GM12872 (cell line): ENCODE results near the gene MYH1.

Experiments used
- TF ChIP-seq, protein P1 (sequence below): IDR thresholded peaks from 3 replicates; pipeline ENCODE4 v1.5.1; 2011; ENCODE audit warnings: low read depth, mild to moderate bottlenecking, low read length, moderate library complexity; ENCODE audit not compliant: insufficient read depth

The MYH1 gene

DNA sequence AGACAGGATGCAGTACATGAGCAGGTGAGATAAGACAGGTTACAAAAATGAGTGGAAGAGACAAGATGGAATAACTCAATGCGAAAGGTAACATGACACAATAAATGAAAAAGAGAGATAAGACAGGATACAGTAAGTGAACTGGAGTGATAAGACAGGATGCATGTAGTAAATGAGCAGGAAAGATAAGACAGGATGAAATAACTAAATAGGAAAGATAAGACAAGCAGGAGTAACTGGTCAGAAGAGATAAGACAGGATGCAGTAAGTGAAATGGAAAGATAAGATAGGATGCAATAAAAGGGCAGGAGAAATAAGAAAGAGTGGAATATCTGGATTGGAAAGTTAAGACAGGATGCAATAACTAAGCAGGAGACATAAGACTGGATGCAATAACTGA is 40.6 kb downstream of the MYH1 start:
- TF ChIP-seq, protein P1, sequence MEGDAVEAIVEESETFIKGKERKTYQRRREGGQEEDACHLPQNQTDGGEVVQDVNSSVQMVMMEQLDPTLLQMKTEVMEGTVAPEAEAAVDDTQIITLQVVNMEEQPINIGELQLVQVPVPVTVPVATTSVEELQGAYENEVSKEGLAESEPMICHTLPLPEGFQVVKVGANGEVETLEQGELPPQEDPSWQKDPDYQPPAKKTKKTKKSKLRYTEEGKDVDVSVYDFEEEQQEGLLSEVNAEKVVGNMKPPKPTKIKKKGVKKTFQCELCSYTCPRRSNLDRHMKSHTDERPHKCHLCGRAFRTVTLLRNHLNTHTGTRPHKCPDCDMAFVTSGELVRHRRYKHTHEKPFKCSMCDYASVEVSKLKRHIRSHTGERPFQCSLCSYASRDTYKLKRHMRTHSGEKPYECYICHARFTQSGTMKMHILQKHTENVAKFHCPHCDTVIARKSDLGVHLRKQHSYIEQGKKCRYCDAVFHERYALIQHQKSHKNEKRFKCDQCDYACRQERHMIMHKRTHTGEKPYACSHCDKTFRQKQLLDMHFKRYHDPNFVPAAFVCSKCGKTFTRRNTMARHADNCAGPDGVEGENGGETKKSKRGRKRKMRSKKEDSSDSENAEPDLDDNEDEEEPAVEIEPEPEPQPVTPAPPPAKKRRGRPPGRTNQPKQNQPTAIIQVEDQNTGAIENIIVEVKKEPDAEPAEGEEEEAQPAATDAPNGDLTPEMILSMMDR = no peak

DNA sequence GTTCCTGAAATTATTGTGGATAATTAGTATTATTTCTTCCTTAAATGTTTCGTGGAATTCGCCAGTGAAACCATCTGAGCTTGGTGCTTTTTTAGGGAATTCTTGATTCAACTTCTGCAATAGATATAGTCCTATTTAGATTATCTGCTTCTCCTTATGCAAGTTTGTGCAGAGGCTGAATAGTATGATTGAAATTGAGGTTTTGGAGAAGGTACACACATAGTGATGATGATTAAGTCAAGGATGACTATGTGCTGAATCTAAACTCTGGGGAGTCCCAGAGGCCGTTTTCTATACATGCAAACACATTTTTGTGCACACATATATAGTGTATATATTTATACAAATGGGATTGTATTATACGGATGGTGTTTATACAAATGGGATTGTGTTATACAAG is 43.8 kb downstream of the MYH1 start:
- TF ChIP-seq, protein P1 = no peak

DNA sequence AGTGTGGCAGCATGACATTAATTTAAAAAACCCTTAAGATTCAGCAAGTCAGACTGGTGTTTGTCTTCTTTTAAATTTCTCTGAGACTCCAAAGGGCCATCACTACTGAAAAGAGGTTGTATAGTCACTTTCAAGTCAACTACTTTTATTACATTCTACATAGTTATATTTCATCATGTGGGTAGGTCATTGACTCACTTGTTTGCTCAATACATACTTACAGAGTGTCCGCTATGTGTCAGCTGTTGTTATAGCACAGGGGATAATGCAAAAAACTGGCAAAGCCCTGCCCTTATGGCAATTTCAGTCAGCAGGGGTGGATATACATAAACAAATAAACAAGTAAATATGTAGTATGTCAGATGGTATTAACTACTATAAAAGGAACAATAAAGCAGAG is 46.5 kb downstream of the MYH1 start:
- TF ChIP-seq, protein P1 = no peak

DNA sequence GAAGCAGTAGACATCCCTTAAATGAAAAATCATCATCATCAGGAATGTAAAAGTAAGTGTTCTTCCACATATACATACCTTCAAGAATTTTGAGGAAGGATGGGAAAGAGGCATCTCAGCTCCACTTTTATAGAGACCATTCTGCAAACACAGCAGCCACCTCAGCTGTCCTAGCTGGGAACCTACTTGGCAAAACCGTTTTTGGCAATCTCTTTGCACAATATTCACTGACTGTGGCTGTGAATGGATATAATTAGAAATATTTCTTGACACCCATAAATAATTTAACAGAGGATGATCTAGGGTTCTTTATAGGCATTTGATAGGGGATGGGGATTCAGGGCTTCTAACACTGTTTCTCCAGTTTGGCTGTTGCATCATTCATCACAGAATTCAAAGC is 48.9 kb downstream of the MYH1 start, which contains the start of gene MYH4:
Gene MYH4, minus strand, starts transcription at position 101 of the 400 bp plus-strand sequence. CDS start 2,814 bp downstream, outside the sequence.
- TF ChIP-seq, protein P1 = no peak

DNA sequence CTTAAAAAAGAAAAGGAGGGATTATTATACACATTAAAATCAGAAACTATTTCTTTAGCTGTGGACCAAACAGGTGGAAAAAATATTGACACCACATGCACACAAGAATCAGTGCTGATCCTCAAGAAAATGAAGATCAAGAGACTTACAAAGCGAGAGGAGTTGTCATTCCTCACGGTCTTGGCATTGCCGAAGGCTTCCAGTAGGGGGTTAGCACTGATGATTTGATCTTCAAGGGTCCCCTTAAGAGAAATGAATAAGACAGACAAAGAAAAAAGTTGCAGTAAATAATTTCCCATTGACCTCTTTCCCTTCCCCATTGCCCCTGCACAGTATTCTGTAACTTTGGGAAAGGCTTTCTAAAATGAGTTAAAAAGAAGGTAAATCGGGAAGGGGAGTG is 54.9 kb downstream of the MYH1 start:
- TF ChIP-seq, protein P1 = peak; percentile 23; the same call in 1 of the 3 replicates

DNA sequence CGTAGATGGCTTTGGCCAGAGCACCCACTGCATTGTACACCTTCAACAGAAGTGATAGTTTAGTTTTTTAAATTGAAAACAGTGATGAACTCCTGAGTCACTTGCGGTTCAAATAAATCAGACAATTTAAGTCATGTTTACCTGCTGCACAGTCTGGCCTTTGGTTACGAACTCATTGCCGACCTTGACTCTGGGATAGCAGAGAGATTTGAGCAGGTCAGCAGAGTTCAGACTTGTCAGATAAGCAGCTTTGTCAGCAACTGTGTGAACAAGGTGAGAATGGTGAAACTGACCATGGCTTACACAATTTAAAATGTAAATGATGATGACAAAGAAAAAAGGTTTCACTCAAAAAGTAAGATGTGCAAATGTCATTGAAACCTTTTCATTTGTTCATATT is 58.3 kb downstream of the MYH1 start:
- TF ChIP-seq, protein P1 = no peak

DNA sequence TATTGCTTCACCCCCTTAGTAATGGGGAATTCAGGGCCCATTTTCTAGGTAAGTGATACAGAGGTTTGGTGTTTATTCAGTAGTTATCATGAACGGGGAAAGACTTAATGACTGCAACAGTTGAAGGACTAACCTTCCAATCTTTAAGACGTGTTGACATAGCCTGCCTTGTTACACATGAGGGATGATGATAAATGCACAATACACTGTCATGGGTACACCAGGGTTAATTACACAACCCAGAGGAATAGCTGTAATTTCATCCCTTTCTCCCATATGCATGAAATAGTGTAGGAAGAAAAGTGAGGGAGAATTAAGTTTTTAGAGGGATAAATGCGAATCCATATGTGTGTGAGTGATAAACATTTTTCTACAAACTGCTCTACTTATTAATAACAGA is 59.6 kb downstream of the MYH1 start:
- TF ChIP-seq, protein P1 = no peak
